KOPT-K1 (cell line): ENCODE data around the gene SIAH2.

Experiments
- H3K27ac ChIP-seq: fragments of 200-600 bp; sonication (generic); 2 replicates; pipeline ENCODE4 v1.5.1; 2016; ENCODE audit warnings: antibody characterized with exemption, mild to moderate bottlenecking, low read depth, low read length; ENCODE audit not compliant: poor library complexity, severe bottlenecking
- H3K36me3 ChIP-seq: fragments of 200-600 bp; sonication (generic); 2 replicates; pipeline ENCODE4 v1.5.1; 2017; ENCODE audit warnings: antibody characterized with exemption, mild to moderate bottlenecking, low read length, moderate library complexity; ENCODE audit not compliant: insufficient read depth
- H3K9me3 ChIP-seq: fragments of 200-600 bp; sonication (generic); 2 replicates; pipeline ENCODE4 v1.5.1; 2017; ENCODE audit warnings: antibody characterized with exemption, low read length, mild to moderate bottlenecking; ENCODE audit not compliant: insufficient read depth, poor library complexity, severe bottlenecking

SIAH2 gene

GRCh38 chr3:150703756-150704344 lies 59.1 kb downstream of the SIAH2 start, which contains the start of gene ERICH6:
ERICH6 (minus strand) TSS chr3:150703920; CDS start chr3:150703898, 22 bp downstream.
- Histone ChIP-seq H3K27ac (peak within 1 kb of the TSS; percentile 79), H3K9me3 (no peaks in the 10 kb centered on the region), H3K36me3 (0 out of 2 replicates have a peak, but pooled peaks cover 6% of the 10 kb centered on the region)

- H3K9me3 ChIP-seq, result no peaks in the 10 kb centered on the region
- 0 out of 2 replicates have a peak, but pooled peaks cover 6% of the 10 kb centered on the region for H3K36me3 ChIP-seq
- H3K27ac ChIP-seq, result peak overlapping the region; percentile 79
Measured at GRCh38 chr3:150703299-150703755, 59.6 kb downstream of the SIAH2 start.

- H3K27ac ChIP-seq, result no peak overlapping the region
- H3K9me3 ChIP-seq, result no peaks in the 10 kb centered on the region
- H3K36me3 ChIP-seq, result no peaks in the 10 kb centered on the region
Measured at GRCh38 chr3:150699068-150699639, 63.8 kb downstream of the SIAH2 start.

- H3K27ac ChIP-seq, result no peak overlapping the region
- H3K9me3 ChIP-seq, result peaks cover 12% of the 10 kb centered on the region
- H3K36me3 ChIP-seq, result no peaks in the 10 kb centered on the region
Measured at GRCh38 chr3:150697646-150698045, 65.3 kb downstream of the SIAH2 start.

- Histone ChIP-seq H3K9me3 (peaks cover 39% of the 10 kb centered on the region), H3K27ac (no peak overlapping the region), H3K36me3 (no peaks in the 10 kb centered on the region)
Measured at GRCh38 chr3:150691414-150692040, 71.4 kb downstream of the SIAH2 start.
